Neuronal stem cell (in vitro differentiated cells): ENCODE measurements around the gene FXYD6.

Experiments used
- DNase-seq: peaks from one replicate; pipeline ENCODE4 v3.0.0-alpha.2; 2013; ENCODE audit warnings: low spot score
- H2AFZ ChIP-seq: one replicate; pipeline ENCODE4 v1.6.1; 2013; ENCODE audit warnings: mild to moderate bottlenecking, low read length, inconsistent platforms
- H2AK5ac ChIP-seq: 2 replicates; pipeline ENCODE4 v1.6.1; 2013; ENCODE audit warnings: low read depth, mild to moderate bottlenecking, inconsistent platforms, low read length, moderate library complexity, mixed read lengths
- H2BK120ac ChIP-seq: 2 replicates; pipeline ENCODE4 v1.6.1; 2013; ENCODE audit warnings: low read depth, mild to moderate bottlenecking, inconsistent platforms, low read length, moderate library complexity, mixed read lengths
- H2BK12ac ChIP-seq: one replicate; pipeline ENCODE4 v1.6.1; 2013; ENCODE audit warnings: low read length, inconsistent platforms
- H2BK15ac ChIP-seq: 2 replicates; pipeline ENCODE4 v1.6.1; 2013; ENCODE audit warnings: mild to moderate bottlenecking, low read length, inconsistent platforms, mixed read lengths
- H2BK5ac ChIP-seq: one replicate; pipeline ENCODE4 v1.6.1; 2013; ENCODE audit warnings: inconsistent platforms, mild to moderate bottlenecking, low read length, moderate library complexity
- H3K14ac ChIP-seq: one replicate; pipeline ENCODE4 v1.6.1; 2013; ENCODE audit warnings: low read length, inconsistent platforms
- H3K18ac ChIP-seq: 2 replicates; pipeline ENCODE4 v1.6.1; 2013; ENCODE audit warnings: low read length, inconsistent platforms
- H3K23ac ChIP-seq: 2 replicates; pipeline ENCODE4 v1.6.1; 2013; ENCODE audit warnings: low read depth, mild to moderate bottlenecking, mixed read lengths, low read length, inconsistent platforms; ENCODE audit not compliant: poor library complexity
- H3K27ac ChIP-seq: replicated peaks from 3 replicates; pipeline ENCODE4 v1.5.1; 2013; ENCODE audit warnings: low read length, inconsistent platforms
- H3K27me3 ChIP-seq, 3 experiments: 2 replicates each; pipeline ENCODE4 v1.6.1; 2013; ENCODE audit warnings: low read length in 3 of 3, mild to moderate bottlenecking in 2 of 3, inconsistent platforms in 1 of 3, low read depth in 1 of 3, mixed read lengths in 1 of 3, moderate library complexity in 1 of 3; ENCODE audit not compliant: control insufficient read depth in 3 of 3, insufficient read depth in 3 of 3
- H3K36me3 ChIP-seq, 2 donors: replicated peaks in 1 of 2; 2 replicates each; pipeline ENCODE4 v1.6.1; 2013; ENCODE audit warnings: low read length in 2 of 2; ENCODE audit not compliant: control insufficient read depth in 2 of 2, insufficient read depth in 2 of 2
- H3K4ac ChIP-seq: 2 replicates; pipeline ENCODE4 v1.6.1; 2013; ENCODE audit warnings: inconsistent platforms, mild to moderate bottlenecking, low read length, moderate library complexity
- H3K4me1 ChIP-seq, 2 donors: 1 replicate in 1 of 2; 2 replicates in 1 of 2; pipeline ENCODE4 v1.6.1; 2013; ENCODE audit warnings: low read length in 2 of 2, low read depth in 1 of 2; ENCODE audit not compliant: control insufficient read depth in 2 of 2, insufficient read depth in 1 of 2
- H3K4me2 ChIP-seq: one replicate; pipeline ENCODE4 v1.6.1; 2013; ENCODE audit warnings: mild to moderate bottlenecking, low read length, inconsistent platforms; ENCODE audit not compliant: insufficient read depth, poor library complexity, severe bottlenecking
- H3K4me3 ChIP-seq, 2 donors: 2 replicates each; pipeline ENCODE4 v1.5.1; 2013; ENCODE audit warnings: low read length in 2 of 2, mild to moderate bottlenecking in 2 of 2, inconsistent platforms in 1 of 2, moderate library complexity in 1 of 2
- H3K79me1 ChIP-seq: one replicate; pipeline ENCODE4 v1.6.1; 2013; ENCODE audit warnings: low read depth, mild to moderate bottlenecking, inconsistent platforms, low read length, moderate library complexity
- H3K9ac ChIP-seq: one replicate; pipeline ENCODE4 v1.6.1; 2013; ENCODE audit warnings: mild to moderate bottlenecking, low read depth, low read length, inconsistent platforms; ENCODE audit not compliant: poor library complexity
- H3K9me3 ChIP-seq, 2 donors: replicated peaks in 1 of 2; 2 replicates each; pipeline versions ENCODE3 to v1.6.1; 2013; ENCODE audit warnings: low read length in 2 of 2, mild to moderate bottlenecking in 2 of 2, inconsistent platforms in 1 of 2, low read depth in 1 of 2, mixed read lengths in 1 of 2, moderate library complexity in 1 of 2; ENCODE audit not compliant: control insufficient read depth in 2 of 2, insufficient read depth in 1 of 2
- H4K8ac ChIP-seq: one replicate; pipeline ENCODE4 v1.6.1; 2013; ENCODE audit warnings: low read depth, mild to moderate bottlenecking, inconsistent platforms, low read length, moderate library complexity
- H4K91ac ChIP-seq: one replicate; pipeline ENCODE4 v1.6.1; 2013; ENCODE audit warnings: low read length, low read depth, mild to moderate bottlenecking, inconsistent platforms; ENCODE audit not compliant: poor library complexity
- WGBS, 2 donors: extraction: QIAGEN DNeasy Blood & Tissue Kit; methylation state at CpG; one replicate each; pipeline ENCODE4 v1.1.7; 2013; ENCODE audit warnings: missing lambda C conversion rate in 2 of 2, mixed read lengths in 1 of 2; ENCODE audit not compliant: insufficient read length in 2 of 2, insufficient replicate concordance in 1 of 2; ENCODE audit errors: extremely low coverage in 2 of 2; 5-methylcytosine and 5-hydroxymethylcytosine counted together

The FXYD6 gene

DNA sequence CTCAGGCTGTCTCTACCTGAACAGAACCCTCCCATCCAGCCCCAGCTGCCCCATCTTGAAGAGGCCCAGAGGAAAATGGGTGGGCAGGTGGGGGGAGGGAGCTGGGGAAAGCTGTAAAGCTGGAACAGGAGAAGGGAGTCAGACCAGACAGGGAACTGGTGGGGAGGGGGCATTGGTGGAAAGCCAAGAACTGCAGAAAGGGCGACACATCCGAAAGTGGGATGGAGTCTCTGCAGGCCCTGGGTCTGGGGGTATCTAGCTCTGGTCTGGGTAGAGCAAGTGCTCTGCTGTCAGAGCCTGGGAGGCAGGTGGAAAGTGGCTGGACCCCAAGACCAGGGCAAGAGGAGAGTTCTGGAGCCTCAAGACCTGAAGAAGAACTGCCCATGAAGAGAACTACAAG lies 45.0 kb upstream of the FXYD6 start:
- Histone ChIP-seq H2AFZ (no peak overlapping the region), H2BK12ac (no peak overlapping the region), H3K36me3 (no peaks in the 10 kb centered on the region), H3K9me3 (no peaks in the 10 kb centered on the region), H3K18ac (no peak overlapping the region), H3K4me2 (no peak overlapping the region), H4K91ac (no peak overlapping the region), H2BK120ac (no peak overlapping the region), H3K9ac (no peak overlapping the region), H3K27ac (no peak overlapping the region), H2AK5ac (no peak overlapping the region), H3K4ac (no peak overlapping the region), H3K27me3 (peaks cover 0 to 13% (median 0%) of the 10 kb centered on the region in 3 experiments), H3K4me1 (no peaks in the 10 kb centered on the region), H4K8ac (no peak overlapping the region), H3K79me1 (no peaks in the 10 kb centered on the region), H3K4me3 (no peak overlapping the region), H2BK5ac (no peak overlapping the region), H2BK15ac (no peak overlapping the region), H3K14ac (no peak overlapping the region), H3K23ac (no peak overlapping the region)
- no CpG with 5 or more reads among the region's 2 CpGs for WGBS, 2 donors
- no peak for DNase-seq

DNA sequence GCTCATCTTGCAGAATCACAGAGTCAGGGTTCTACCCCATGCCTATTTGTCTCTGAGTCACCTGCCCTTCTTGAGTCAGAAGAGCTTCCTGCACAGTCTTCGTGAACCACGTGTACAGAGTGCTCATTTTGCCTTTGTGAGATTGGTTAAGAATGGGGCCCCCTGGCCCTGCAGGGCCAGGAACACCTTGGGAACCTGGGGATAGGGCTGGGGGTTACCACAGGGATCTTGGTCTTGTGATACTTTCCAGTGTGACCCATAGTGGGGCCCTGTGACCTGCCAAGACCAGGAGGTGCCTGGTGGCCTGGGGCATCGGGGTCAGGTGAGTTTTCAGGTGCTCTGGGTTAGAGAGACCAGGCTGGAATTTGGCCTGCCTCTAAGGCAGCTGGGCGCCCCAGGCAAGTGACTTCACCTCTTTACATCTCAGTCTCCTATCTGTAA lies 43.3 kb upstream of the FXYD6 start:
- Histone ChIP-seq H3K4me3 (no peak overlapping the region), H3K79me1 (no peaks in the 10 kb centered on the region), H2AFZ (no peak overlapping the region), H3K4me1 (no peaks in the 10 kb centered on the region), H3K9ac (no peak overlapping the region), H2BK120ac (no peak overlapping the region), H2BK12ac (no peak overlapping the region), H2AK5ac (no peak overlapping the region), H4K8ac (no peak overlapping the region), H4K91ac (no peak overlapping the region), H3K18ac (no peak overlapping the region), H2BK5ac (no peak overlapping the region), H2BK15ac (no peak overlapping the region), H3K23ac (no peak overlapping the region), H3K4ac (no peak overlapping the region), H3K9me3 (no peaks in the 10 kb centered on the region), H3K27me3 (peaks cover 0 to 27% (median 0%) of the 10 kb centered on the region in 3 experiments), H3K27ac (no peak overlapping the region), H3K14ac (no peak overlapping the region), H3K4me2 (no peak overlapping the region), H3K36me3 (no peaks in the 10 kb centered on the region)
- no CpG with 5 or more reads among the region's 4 CpGs for WGBS, 2 donors
- no peak for DNase-seq

DNA sequence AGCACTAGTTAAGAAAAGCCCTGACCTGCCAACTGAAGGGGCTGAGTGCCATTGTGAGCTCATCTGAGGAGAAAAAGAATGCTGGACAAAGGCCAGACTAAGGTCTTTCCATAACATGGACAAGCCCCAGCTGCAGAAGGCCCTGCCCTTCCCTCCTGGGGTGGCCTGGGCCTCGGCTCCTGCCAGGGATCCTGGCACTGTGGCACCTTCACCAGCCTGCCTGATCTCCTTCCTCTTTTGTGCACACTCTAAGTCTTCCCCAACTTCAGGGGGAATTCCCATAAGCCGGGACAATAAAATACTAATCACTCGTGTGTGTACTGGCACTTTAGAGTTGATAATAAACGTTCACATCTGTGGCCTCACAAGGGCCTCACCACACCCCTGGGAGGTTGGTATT lies 42.9 kb upstream of the FXYD6 start:
- Histone ChIP-seq H2BK5ac (no peak overlapping the region), H3K14ac (no peak overlapping the region), H2AFZ (no peak overlapping the region), H4K8ac (no peak overlapping the region), H3K4ac (no peak overlapping the region), H4K91ac (no peak overlapping the region), H3K9ac (no peak overlapping the region), H3K79me1 (no peaks in the 10 kb centered on the region), H3K36me3 (no peaks in the 10 kb centered on the region), H2BK15ac (no peak overlapping the region), H3K18ac (no peak overlapping the region), H3K4me1 (no peaks in the 10 kb centered on the region), H3K9me3 (no peaks in the 10 kb centered on the region), H2BK12ac (no peak overlapping the region), H3K23ac (no peak overlapping the region), H2AK5ac (no peak overlapping the region), H2BK120ac (no peak overlapping the region), H3K4me2 (no peak overlapping the region), H3K27ac (no peak overlapping the region), H3K4me3 (no peak overlapping the region), H3K27me3 (peaks cover 0 to 30% (median 0%) of the 10 kb centered on the region in 3 experiments)
- no peak for DNase-seq
- WGBS, 2 donors: no CpG with 5 or more reads among the region's 4 CpGs

DNA sequence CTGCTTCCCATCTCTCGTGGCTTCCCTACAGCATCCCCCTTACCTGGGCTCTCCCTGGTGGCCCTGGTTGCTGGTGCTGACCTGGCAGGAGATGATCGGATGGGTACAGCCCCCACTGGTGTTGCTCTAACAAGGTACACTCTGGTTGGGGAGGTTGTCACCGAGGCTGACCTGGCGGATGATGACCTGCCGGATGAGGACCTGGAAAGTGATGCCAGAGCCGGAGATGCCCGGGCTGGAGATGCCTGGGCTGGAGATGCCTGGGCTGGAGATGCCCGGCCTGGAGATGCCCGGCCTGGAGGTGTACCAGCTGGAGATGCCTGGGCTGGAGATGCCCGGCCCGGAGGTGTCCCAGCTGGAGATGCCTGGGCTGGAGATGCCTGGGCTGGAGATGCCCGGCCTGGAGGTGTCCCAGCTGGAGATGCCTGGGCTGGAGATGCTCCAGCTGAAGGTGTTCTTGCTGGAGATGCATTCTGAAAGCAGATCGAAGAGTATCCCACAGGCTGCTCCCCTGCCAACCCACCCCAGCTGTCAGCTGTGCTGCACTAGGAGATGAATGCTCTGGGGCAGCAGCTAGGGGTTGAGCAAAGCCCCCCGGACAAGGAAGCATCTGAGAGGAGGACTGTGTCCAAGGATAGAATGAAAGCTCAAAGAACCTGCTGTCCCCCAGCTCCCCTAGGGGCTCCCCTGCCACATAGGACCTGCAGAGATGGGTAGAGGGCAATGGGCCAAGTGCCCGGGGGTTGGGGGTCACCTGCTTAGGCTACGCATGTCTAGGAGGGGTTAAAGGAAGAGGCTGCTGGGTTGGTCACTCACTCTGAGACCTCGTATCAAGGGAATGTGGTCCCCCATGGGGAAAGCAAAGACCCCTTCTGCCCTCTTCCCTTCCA lies 42.2 kb upstream of the FXYD6 start:
- no CpG with 5 or more reads among the region's 17 CpGs for WGBS, 2 donors
- H2AFZ ChIP-seq: no peak overlapping the region
- H3K27ac ChIP-seq: no peak overlapping the region
- no peak overlapping the region for H4K8ac ChIP-seq
- H3K4me1 ChIP-seq: peaks cover 0 to 2% of the 10 kb centered on the region in 2 donors
- H3K4me2 ChIP-seq: no peak overlapping the region
- no peak overlapping the region for H3K9ac ChIP-seq
- no peak overlapping the region for H2BK5ac ChIP-seq
- no peak overlapping the region for H2BK15ac ChIP-seq
- H3K4me3 ChIP-seq: no peak overlapping the region
- H4K91ac ChIP-seq: no peak overlapping the region
- no peak for DNase-seq
- H2BK120ac ChIP-seq: no peak overlapping the region
- peaks cover 0 to 2% of the 10 kb centered on the region in 2 donors for H3K9me3 ChIP-seq
- H2AK5ac ChIP-seq: peak overlapping the region; percentile 17
- peak overlapping the region; percentile 87 for H3K14ac ChIP-seq
- H3K4ac ChIP-seq: no peak overlapping the region
- H3K23ac ChIP-seq: no peak overlapping the region
- H3K18ac ChIP-seq: peak overlapping the region; percentile 8
- H3K36me3 ChIP-seq: no peaks in the 10 kb centered on the region
- H3K79me1 ChIP-seq: no peaks in the 10 kb centered on the region
- H2BK12ac ChIP-seq: no peak overlapping the region
- peaks cover 0 to 38% (median 0%) of the 10 kb centered on the region in 3 experiments for H3K27me3 ChIP-seq
